Mesenchymal stem cell (in vitro differentiated cells and primary cell): ENCODE results near the gene TOB1.
"Not testable (repeated sequence)": the region's sequence is repeated elsewhere in the genome, so short reads cannot be mapped to it uniquely, and the experiment has no call there.

Experiments used
- DNase-seq: peaks from one replicate; pipeline ENCODE4 v3.0.0-alpha.2; 2013
- H2AFZ ChIP-seq: one replicate; pipeline ENCODE4 v1.6.1; 2013; ENCODE audit warnings: low read depth, mild to moderate bottlenecking, control low read depth, inconsistent platforms, low read length, moderate library complexity
- H2AK5ac ChIP-seq: 2 replicates; pipeline ENCODE4 v1.6.1; 2013; ENCODE audit warnings: low read length, moderate library complexity, mild to moderate bottlenecking, inconsistent platforms; ENCODE audit not compliant: severe bottlenecking
- H2BK120ac ChIP-seq: one replicate; pipeline ENCODE4 v1.6.1; 2013; ENCODE audit warnings: low read depth, mild to moderate bottlenecking, inconsistent platforms, low read length, moderate library complexity
- H2BK12ac ChIP-seq, 2 experiments: one replicate each; pipeline ENCODE4 v1.6.1; 2013; ENCODE audit warnings: inconsistent platforms in 2 of 2, low read length in 2 of 2, mild to moderate bottlenecking in 2 of 2, moderate library complexity in 2 of 2, control low read depth in 1 of 2
- H2BK15ac ChIP-seq: one replicate; pipeline ENCODE4 v1.6.1; 2013; ENCODE audit warnings: mild to moderate bottlenecking, low read depth, inconsistent platforms; ENCODE audit not compliant: poor library complexity, severe bottlenecking
- H2BK5ac ChIP-seq: 2 replicates; pipeline ENCODE4 v1.6.1; 2013; ENCODE audit warnings: low read depth, mild to moderate bottlenecking, low read length, control low read depth, inconsistent platforms; ENCODE audit not compliant: poor library complexity, severe bottlenecking
- H3K14ac ChIP-seq, 2 experiments: one replicate each; pipeline ENCODE4 v1.6.1; 2013; ENCODE audit warnings: inconsistent platforms in 2 of 2, low read length in 2 of 2, control low read depth in 1 of 2, mild to moderate bottlenecking in 1 of 2, moderate library complexity in 1 of 2
- H3K18ac ChIP-seq, 2 experiments: one replicate each; pipeline ENCODE4 v1.6.1; 2013; ENCODE audit warnings: inconsistent platforms in 2 of 2, low read length in 2 of 2, control low read depth in 1 of 2, low read depth in 1 of 2, mild to moderate bottlenecking in 1 of 2
- H3K23ac ChIP-seq, 2 experiments: one replicate each; pipeline ENCODE4 v1.6.1; 2013; ENCODE audit warnings: inconsistent platforms in 2 of 2, low read length in 2 of 2, mild to moderate bottlenecking in 2 of 2, moderate library complexity in 2 of 2, control low read depth in 1 of 2
- H3K27ac ChIP-seq: 2 replicates; pipeline ENCODE4 v1.5.1; 2013; ENCODE audit warnings: mild to moderate bottlenecking, moderate library complexity, low read length, control low read depth, inconsistent platforms; ENCODE audit not compliant: poor library complexity, severe bottlenecking
- H3K27me3 ChIP-seq, 2 experiments: 2 replicates each; pipeline versions ENCODE4 v1.6.1 to v1.7.0; 2013; ENCODE audit warnings: low read length in 2 of 2, mild to moderate bottlenecking in 2 of 2, moderate library complexity in 2 of 2, control low read depth in 1 of 2, inconsistent platforms in 1 of 2; ENCODE audit not compliant: control insufficient read depth in 1 of 2, insufficient read depth in 1 of 2
- H3K36me3 ChIP-seq, 2 experiments: 2 replicates each; pipeline versions ENCODE4 v1.6.1 to v1.7.0; 2013; ENCODE audit warnings: low read length in 2 of 2, control low read depth in 1 of 2, inconsistent platforms in 1 of 2, low read depth in 1 of 2, mild to moderate bottlenecking in 1 of 2; ENCODE audit not compliant: insufficient read depth in 2 of 2, control insufficient read depth in 1 of 2
- H3K4ac ChIP-seq, 2 experiments: one replicate each; pipeline ENCODE4 v1.6.1; 2013; ENCODE audit warnings: inconsistent platforms in 2 of 2, low read length in 2 of 2, mild to moderate bottlenecking in 2 of 2, moderate library complexity in 2 of 2, control low read depth in 1 of 2, low read depth in 1 of 2
- H3K4me1 ChIP-seq: 2 replicates; pipeline ENCODE4 v1.6.1; 2013; ENCODE audit warnings: low read depth, low read length, control low read depth; ENCODE audit not compliant: control insufficient read depth, insufficient read depth
- H3K4me2 ChIP-seq: 2 replicates; pipeline ENCODE4 v1.6.1; 2013; ENCODE audit warnings: low read length, mild to moderate bottlenecking, inconsistent platforms; ENCODE audit not compliant: poor library complexity, severe bottlenecking
- H3K4me3 ChIP-seq, 2 experiments: 2 replicates each; pipeline versions ENCODE4 v1.5.1 to v1.7.0; 2013; ENCODE audit warnings: low read length in 2 of 2, mild to moderate bottlenecking in 2 of 2, control low read depth in 1 of 2, low read depth in 1 of 2; ENCODE audit not compliant: insufficient read depth in 1 of 2
- H3K79me1 ChIP-seq: replicated peaks from 2 replicates; pipeline ENCODE4 v1.6.1; 2013; ENCODE audit warnings: mild to moderate bottlenecking, control low read depth, low read length, inconsistent platforms; ENCODE audit not compliant: poor library complexity, severe bottlenecking
- H3K9ac ChIP-seq: 2 replicates; pipeline ENCODE4 v1.7.0; 2013; ENCODE audit warnings: mild to moderate bottlenecking, low read length, moderate library complexity
- H3K9me3 ChIP-seq: 2 replicates; pipeline ENCODE4 v1.7.0; 2013; ENCODE audit warnings: mild to moderate bottlenecking, low read length; ENCODE audit not compliant: control insufficient read depth
- H4K8ac ChIP-seq: one replicate; pipeline ENCODE4 v1.6.1; 2013; ENCODE audit warnings: inconsistent platforms, mild to moderate bottlenecking, low read length, moderate library complexity
- H4K91ac ChIP-seq: one replicate; pipeline ENCODE4 v1.6.1; 2013; ENCODE audit warnings: mild to moderate bottlenecking, low read length, inconsistent platforms
- WGBS: methylation state at CpG from one replicate; pipeline ENCODE4 v1.1.7; 2013; ENCODE audit warnings: mixed read lengths; 5-methylcytosine and 5-hydroxymethylcytosine counted together

Gene TOB1

GRCh38 chr17:50877042-50877441 lies 10.9 kb upstream of the TOB1 start:
- not testable (repeated sequence) for H3K79me1 ChIP-seq, H3K27me3 ChIP-seq, H2BK5ac ChIP-seq, H3K23ac ChIP-seq, H2AK5ac ChIP-seq, H3K36me3 ChIP-seq, H3K4me3 ChIP-seq, H4K8ac ChIP-seq, H3K9ac ChIP-seq, H3K9me3 ChIP-seq, H3K27ac ChIP-seq, H2AFZ ChIP-seq, H3K4me1 ChIP-seq, H3K14ac ChIP-seq, H2BK15ac ChIP-seq, H3K4ac ChIP-seq, H3K4me2 ChIP-seq, H2BK12ac ChIP-seq, H4K91ac ChIP-seq, DNase-seq, H2BK120ac ChIP-seq, H3K18ac ChIP-seq
- 96% methylated on average over 8 of the region's 9 CpGs for WGBS

- no peak overlapping the region for H3K4me3 ChIP-seq
- 89% methylated on average over 2 of the region's 2 CpGs for WGBS
- H2BK120ac ChIP-seq, result no peak overlapping the region
- no peak for DNase-seq
- no peak overlapping the region for H2AK5ac ChIP-seq
- no peak overlapping the region for H2AFZ ChIP-seq
- H3K18ac ChIP-seq, result no peak overlapping the region
- no peak overlapping the region for H2BK12ac ChIP-seq
- H3K9me3 ChIP-seq, result no peaks in the 10 kb centered on the region
- H2BK5ac ChIP-seq, result no peak overlapping the region
- H3K36me3 ChIP-seq, result no peaks in the 10 kb centered on the region
- no peaks in the 10 kb centered on the region for H3K4me1 ChIP-seq
- H3K4ac ChIP-seq, result no peak overlapping the region
- no peak overlapping the region for H3K23ac ChIP-seq
- H4K91ac ChIP-seq, result no peak overlapping the region
- H3K4me2 ChIP-seq, result no peak overlapping the region
- no peak overlapping the region for H4K8ac ChIP-seq
- H3K14ac ChIP-seq, result no peak overlapping the region
- no peaks in the 10 kb centered on the region for H3K27me3 ChIP-seq
- H3K79me1 ChIP-seq, result no peaks in the 10 kb centered on the region
- no peak overlapping the region for H3K9ac ChIP-seq
- no peak overlapping the region for H3K27ac ChIP-seq
- H2BK15ac ChIP-seq, result no peak overlapping the region
Measured at GRCh38 chr17:50875074-50875473, 8.9 kb upstream of the TOB1 start.

- no peak overlapping the region for H3K18ac ChIP-seq
- no peak overlapping the region for H2AFZ ChIP-seq
- H3K9me3 ChIP-seq, result no peaks in the 10 kb centered on the region
- H3K27ac ChIP-seq, result no peak overlapping the region
- H3K14ac ChIP-seq, result no peak overlapping the region
- 95% methylated on average over 3 of the region's 4 CpGs for WGBS
- no peak overlapping the region for H4K8ac ChIP-seq
- no peak overlapping the region for H4K91ac ChIP-seq
- no peak overlapping the region for H2BK15ac ChIP-seq
- H3K4me2 ChIP-seq, result no peak overlapping the region
- no peak overlapping the region for H2AK5ac ChIP-seq
- H2BK5ac ChIP-seq, result no peak overlapping the region
- no peak overlapping the region for H3K4ac ChIP-seq
- no peak overlapping the region for H3K23ac ChIP-seq
- no peak overlapping the region for H2BK120ac ChIP-seq
- H3K36me3 ChIP-seq, result no peaks in the 10 kb centered on the region
- H3K9ac ChIP-seq, result peak overlapping the region; percentile 1
- H2BK12ac ChIP-seq, result no peak overlapping the region
- no peaks in the 10 kb centered on the region for H3K79me1 ChIP-seq
- DNase-seq, result no peak
- H3K4me3 ChIP-seq, result no peak overlapping the region
- H3K4me1 ChIP-seq, result no peaks in the 10 kb centered on the region
- H3K27me3 ChIP-seq, result no peaks in the 10 kb centered on the region
Measured at GRCh38 chr17:50872710-50873424, 6.7 kb upstream of the TOB1 start.

- H2BK12ac ChIP-seq, result no peak overlapping the region
- no peak overlapping the region for H3K23ac ChIP-seq
- H3K27me3 ChIP-seq, result no peaks in the 10 kb centered on the region
- no peaks in the 10 kb centered on the region for H3K4me1 ChIP-seq
- WGBS, result 100% methylated on average over 2 of the region's 2 CpGs
- no peak overlapping the region for H2AFZ ChIP-seq
- no peak overlapping the region for H4K91ac ChIP-seq
- no peaks in the 10 kb centered on the region for H3K9me3 ChIP-seq
- no peak overlapping the region for H3K4ac ChIP-seq
- no peak overlapping the region for H3K4me2 ChIP-seq
- H2BK15ac ChIP-seq, result no peak overlapping the region
- H3K18ac ChIP-seq, result no peak overlapping the region
- no peak overlapping the region for H3K27ac ChIP-seq
- no peaks in the 10 kb centered on the region for H3K36me3 ChIP-seq
- H3K79me1 ChIP-seq, result no peaks in the 10 kb centered on the region
- no peak overlapping the region for H2BK5ac ChIP-seq
- no peak overlapping the region for H2AK5ac ChIP-seq
- no peak overlapping the region for H3K9ac ChIP-seq
- DNase-seq, result no peak
- H4K8ac ChIP-seq, result no peak overlapping the region
- H3K14ac ChIP-seq, result no peak overlapping the region
- H3K4me3 ChIP-seq, result no peak overlapping the region
- H2BK120ac ChIP-seq, result no peak overlapping the region
Measured at GRCh38 chr17:50871898-50872297, 5.7 kb upstream of the TOB1 start.
